ENCODE results near the gene FNDC8.

The FNDC8 gene

GRCh38 chr17:35160354-35161201, 39.2 kb downstream of the FNDC8 start:
- no peak for DNase-seq (ENCODE audit: low read depth, low spot score)
- in situ Hi-C loops (cut with HindIII; ENCODE audit: low sequenced_read_pairs), result no loop called here
- no peak overlapping the region for H3K4me3 ChIP-seq (ENCODE audit: low read depth, low read length)
- no peak for TF ChIP-seq CTCF (IDR thresholded peaks at IDR 0.05; ENCODE audit: low read depth, low read length)

GRCh38 chr17:35161281-35161761, 39.9 kb downstream of the FNDC8 start:
- no peak overlapping the region for H3K4me3 ChIP-seq (ENCODE audit: low read depth, low read length)

GRCh38 chr17:35162755-35163154, 41.3 kb downstream of the FNDC8 start:
- in situ Hi-C loops (cut with HindIII; ENCODE audit: low sequenced_read_pairs), result no loop called here
- TF ChIP-seq CTCF (IDR thresholded peaks at IDR 0.05; ENCODE audit: low read depth, low read length), result no peak
- no peak for DNase-seq (ENCODE audit: low read depth, low spot score)
- H3K4me3 ChIP-seq (ENCODE audit: low read depth, low read length), result no peak overlapping the region

More at GRCh38 chr17:35161281-35161761, 39.9 kb downstream of the FNDC8 start:
- in situ Hi-C loops (cut with HindIII; ENCODE audit: low sequenced_read_pairs), result no loop called here
- no peak for TF ChIP-seq CTCF (IDR thresholded peaks at IDR 0.05; ENCODE audit: low read depth, low read length)
- DNase-seq (ENCODE audit: low read depth, low spot score), result no peak

GRCh38 chr17:35163886-35164285, 42.5 kb downstream of the FNDC8 start:
- no peak for DNase-seq (ENCODE audit: low read depth, low spot score)
- in situ Hi-C loops (cut with HindIII; ENCODE audit: low sequenced_read_pairs), result no loop called here
- TF ChIP-seq CTCF (IDR thresholded peaks at IDR 0.05; ENCODE audit: low read depth, low read length), result no peak

GRCh38 chr17:35164716-35165115, 43.3 kb downstream of the FNDC8 start:
- TF ChIP-seq CTCF (IDR thresholded peaks at IDR 0.05; ENCODE audit: low read depth, low read length), result no peak
- in situ Hi-C loops (cut with HindIII; ENCODE audit: low sequenced_read_pairs), result no loop called here
- no peak for DNase-seq (ENCODE audit: low read depth, low spot score)
- no peak overlapping the region for H3K4me3 ChIP-seq (ENCODE audit: low read depth, low read length)

More at GRCh38 chr17:35163886-35164285, 42.5 kb downstream of the FNDC8 start:
- no peak overlapping the region for H3K4me3 ChIP-seq (ENCODE audit: low read depth, low read length)

GRCh38 chr17:35166526-35166925, 45.1 kb downstream of the FNDC8 start:
- no peak for DNase-seq (ENCODE audit: low read depth, low spot score)
- TF ChIP-seq CTCF (IDR thresholded peaks at IDR 0.05; ENCODE audit: low read depth, low read length), result no peak
- no peak overlapping the region for H3K4me3 ChIP-seq (ENCODE audit: low read depth, low read length)
- in situ Hi-C loops (cut with HindIII; ENCODE audit: low sequenced_read_pairs), result no loop called here

Data from astrocyte of the spinal cord (primary cell).